Activated T-helper 2 cell treated with anti-CD3 and anti-CD28 coated beads, Interferon-gamma antibody, Interleukin-2, Interleukin-4, amounts not matched to agents 10 μg/mL and 5 μg/mL and 100 μg/mL, durations not matched to agents 14 hours and 24 hours and 36 hours (primary cell): Measurements from ENCODE around the gene LHX2. TPM values are rescaled to one million over a fixed set of nuclear protein-coding genes. Genes with fewer than 3 reads are reported as not detected.

Experiments used
- DNase-seq: peaks from one replicate; pipeline ENCODE4 v3.0.0; 2021; ENCODE audit warnings: low spot score
- H3K27ac Mint-ChIP-seq: one replicate; pipeline ENCODE4 v1.8.0; 2021; ENCODE audit warnings: mixed read lengths
- H3K27me3 Mint-ChIP-seq: one replicate; pipeline ENCODE4 v1.8.0; 2021; ENCODE audit warnings: low read depth, mixed read lengths
- H3K36me3 Mint-ChIP-seq: one replicate; pipeline ENCODE4 v1.8.0; 2021; ENCODE audit warnings: low read depth, mixed read lengths
- H3K4me1 Mint-ChIP-seq: one replicate; pipeline ENCODE4 v1.8.0; 2021; ENCODE audit warnings: low read depth, mixed read lengths
- H3K4me3 Mint-ChIP-seq: one replicate; pipeline ENCODE4 v1.8.0; 2021; ENCODE audit warnings: low read depth, mild to moderate bottlenecking, moderate library complexity, mixed read lengths
- H3K9me3 Mint-ChIP-seq: one replicate; pipeline ENCODE4 v1.8.0; 2021; ENCODE audit warnings: mixed read lengths
- intact Hi-C: fragments of 100-400 bp; cut with micrococcal nuclease; formaldehyde crosslinking; loops from one replicate; pipeline ENCODE4 v1.15.1; 2023
- total RNA-seq: library from RNA; stranded (reverse); gene quantifications from 2 replicates; pipeline ENCODE4 v1.2.3, GENCODE V29; 2022

The LHX2 gene
- total RNA-seq, 1 donor from 2014 or later, result not detected

- Mint-ChIP-seq H3K4me3 (no peak overlapping the region), H3K27ac (no peak overlapping the region), H3K9me3 (no peaks in the 10 kb centered on the region), H3K27me3 (peaks cover 13% of the 10 kb centered on the region), H3K4me1 (no peaks in the 10 kb centered on the region), H3K36me3 (no peaks in the 10 kb centered on the region)
- no peak for DNase-seq
- intact Hi-C loops, result no loop called here
Observed at GRCh38 chr9:124078641-124079040, 67.1 kb downstream of the LHX2 start.

GRCh38 chr9:124079176-124079925 lies 67.8 kb downstream of the LHX2 start:
- H3K4me1 Mint-ChIP-seq, result no peaks in the 10 kb centered on the region
- H3K9me3 Mint-ChIP-seq, result no peaks in the 10 kb centered on the region
- intact Hi-C loops, result no loop called here
- no peaks in the 10 kb centered on the region for H3K36me3 Mint-ChIP-seq
- H3K27ac Mint-ChIP-seq, result no peak overlapping the region
- H3K4me3 Mint-ChIP-seq, result no peak overlapping the region
- DNase-seq, result no peak
- peaks cover 13% of the 10 kb centered on the region for H3K27me3 Mint-ChIP-seq

- no peak overlapping the region for H3K4me3 Mint-ChIP-seq
Observed at GRCh38 chr9:124082622-124083021, 71.1 kb downstream of the LHX2 start.

More at GRCh38 chr9:124082622-124083021, 71.1 kb downstream of the LHX2 start:
- Mint-ChIP-seq H3K4me1 (no peaks in the 10 kb centered on the region), H3K27ac (no peak overlapping the region), H3K9me3 (peaks cover 7% of the 10 kb centered on the region), H3K36me3 (no peaks in the 10 kb centered on the region), H3K27me3 (peaks cover 15% of the 10 kb centered on the region)
- intact Hi-C loops, result no loop called here
- no peak for DNase-seq

Other genes starting within 250 kb of the LHX2 start
- gene DENND1A, start 81.6 kb upstream of the LHX2 start, total RNA-seq, result 15.1 and 20.0 TPM in 2 replicates
- 44.6 and 47.7 TPM in 2 replicates for gene NEK6, start 246.2 kb downstream of the LHX2 start, total RNA-seq